GM12864 (cell line): Measurements from ENCODE around the gene SCUBE1.

Source experiments
- DNase-seq: peaks from one replicate; pipeline ENCODE4 v3.0.0-alpha.2; 2011; ENCODE audit warnings: low read depth
- H3K4me3 ChIP-seq: 2 replicates; pipeline ENCODE4 v1.5.1; 2011; ENCODE audit warnings: mild to moderate bottlenecking, low read depth, low read length, control low read depth
- CTCF ChIP-seq: IDR thresholded peaks from 2 replicates; pipeline ENCODE4 v1.5.1; 2011; ENCODE audit warnings: low read depth, mild to moderate bottlenecking, moderate library complexity, low read length, control low read depth, inconsistent platforms; ENCODE audit errors: missing control alignments

SCUBE1 gene

GRCh38 chr22:43213051-43213450 is 130.1 kb downstream of the SCUBE1 start:
- H3K4me3 ChIP-seq: no peak overlapping the region
- no peak for DNase-seq
- no peak for TF ChIP-seq CTCF

GRCh38 chr22:43212434-43212952 is 130.7 kb downstream of the SCUBE1 start:
- no peak for DNase-seq
- TF ChIP-seq CTCF: no peak
- H3K4me3 ChIP-seq: no peak overlapping the region

- no peak for TF ChIP-seq CTCF
- DNase-seq: no peak
These were observed 131.2 kb downstream of the SCUBE1 start for GRCh38 chr22:43211941-43212433.

GRCh38 chr22:43210631-43211515 is 132.3 kb downstream of the SCUBE1 start:
- H3K4me3 ChIP-seq: no peak overlapping the region
- TF ChIP-seq CTCF: no peak

More at GRCh38 chr22:43211941-43212433, 131.2 kb downstream of the SCUBE1 start:
- H3K4me3 ChIP-seq: no peak overlapping the region

GRCh38 chr22:43209971-43210370 is 133.2 kb downstream of the SCUBE1 start:
- TF ChIP-seq CTCF: no peak
- DNase-seq: no peak

More at GRCh38 chr22:43210631-43211515, 132.3 kb downstream of the SCUBE1 start:
- DNase-seq: no peak

GRCh38 chr22:43209523-43209890 is 133.7 kb downstream of the SCUBE1 start:
- no peak for DNase-seq
- no peak overlapping the region for H3K4me3 ChIP-seq
- TF ChIP-seq CTCF: no peak

More at GRCh38 chr22:43209971-43210370, 133.2 kb downstream of the SCUBE1 start:
- no peak overlapping the region for H3K4me3 ChIP-seq
